ENCODE data around the gene PEX1. TPM values are rescaled to one million over a fixed set of nuclear protein-coding genes. Genes with fewer than 3 reads are reported as not detected.
A peak's percentile ranks its signal among the peaks of the same experiment; 100 is the strongest.
"Not testable (repeated sequence)": the region's sequence is repeated elsewhere in the genome, so short reads cannot be mapped to it uniquely, and the experiment has no call there.

PEX1 gene
- total and polyA plus RNA-seq, 2 of the 13 experiments (the other 11 are each of a cell fraction or from before 2014, with no cell fraction given) = 16.6 to 22.4 TPM

- not testable (repeated sequence) for TF ChIP-seq SOX6 (IDR thresholded peaks at IDR 0.05)
- TF ChIP-seq SOX6 (CRISPR knock-in tag; IDR thresholded peaks at IDR 0.05) (peak; percentile 90), POGZ (CRISPR knock-in tag; IDR thresholded peaks at IDR 0.05) (0 out of 2 replicates have a peak, but pooled peaks have one; percentile 50), FOXK2 (IDR thresholded peaks at IDR 0.05) (0 out of 2 replicates have a peak, but pooled peaks have one; percentile 23), SOX13 (IDR thresholded peaks at IDR 0.05) (peak; percentile 54; the same call in 1 of the 2 replicates), SOX13 (CRISPR knock-in tag; conservative IDR thresholded peaks at IDR 0.05 in 1 of 2, IDR thresholded peaks at IDR 0.05 in 1 of 2) (peak in 1 of 2 experiments; percentile 83; a peak in 2 of 4 replicates), PAXIP1 (CRISPR knock-in tag; conservative IDR thresholded peaks at IDR 0.05) (peak; percentile 78), NCOA2 (CRISPR knock-in tag; IDR thresholded peaks at IDR 0.05) (peak; percentile 27; the same call in 1 of the 2 replicates), NR2F1 (CRISPR knock-in tag; IDR thresholded peaks at IDR 0.05) (0 out of 4 replicates have a peak, but pooled peaks of 1 of the 2 experiments have one; percentile 13), ZMYM4 (CRISPR knock-in tag; IDR thresholded peaks at IDR 0.05) (peak; percentile 17; the same call in 1 of the 2 replicates), NCOR1 (IDR thresholded peaks at IDR 0.05; ENCODE audit: borderline replicate concordance, low read length) (peak; percentile 52; the same call in 1 of the 2 replicates), SOX5 (CRISPR knock-in tag; IDR thresholded peaks at IDR 0.05; ENCODE audit: borderline replicate concordance) (peak; percentile 55; the same call in 1 of the 2 replicates), NR2C2 (CRISPR knock-in tag; IDR thresholded peaks at IDR 0.05; ENCODE audit: borderline replicate concordance) (0 out of 2 replicates have a peak, but pooled peaks have one; percentile 30)
Observed at GRCh38 chr7:92442720-92443119, 85.6 kb downstream of the PEX1 start (continued).
